GM19372 (cell line): Measurements from ENCODE around the gene BCAS3.
"Not testable (repeated sequence)": the region's sequence is repeated elsewhere in the genome, so short reads cannot be mapped to it uniquely, and the experiment has no call there.

Experiments used
- ATAC-seq: cut with Tn5 transposase; IDR thresholded peaks from one replicate; pipeline ENCODE4 v1.9.1; 2021; ENCODE audit warnings: mild to moderate bottlenecking, low read depth, moderate library complexity; ENCODE audit not compliant: unreplicated experiment

Gene BCAS3

DNA sequence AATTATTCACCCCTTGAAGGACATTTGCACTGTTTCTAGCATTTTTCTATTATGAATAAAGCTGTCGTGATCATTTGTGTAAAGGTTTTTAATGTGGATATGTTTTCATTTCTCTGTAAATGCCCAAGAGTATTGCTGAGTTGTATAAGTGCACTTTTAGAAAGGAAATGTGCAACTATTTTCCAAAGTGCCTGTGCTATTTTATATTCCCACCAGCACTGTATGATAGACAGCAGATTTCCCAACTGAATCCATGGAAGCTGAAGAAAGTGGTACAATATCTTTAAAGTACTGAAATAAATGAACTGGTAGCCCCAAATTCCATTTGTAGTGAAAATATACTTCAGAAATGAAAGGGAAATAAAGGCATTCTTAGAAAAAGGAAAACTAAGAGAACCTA lies 238.4 kb downstream of the BCAS3 start:
- no peak for ATAC-seq

DNA sequence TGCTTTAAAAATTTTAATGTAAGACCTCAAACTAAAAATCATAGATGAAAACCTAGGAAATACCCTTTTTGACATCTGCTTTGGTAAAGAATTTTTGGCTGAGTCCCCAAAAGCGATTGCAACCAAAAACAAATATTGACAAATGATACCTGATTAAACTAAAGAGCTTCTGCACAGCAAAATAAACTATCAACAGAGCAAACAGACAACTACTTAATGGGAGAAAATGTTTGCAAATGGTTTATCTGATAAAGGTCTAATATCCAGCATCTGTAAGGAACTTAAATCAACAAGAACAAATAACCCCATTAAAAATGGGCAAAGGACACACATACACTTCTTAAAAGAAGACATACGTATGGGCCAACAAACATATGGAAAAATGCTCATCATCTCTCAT lies 242.5 kb downstream of the BCAS3 start:
- ATAC-seq: no peak

DNA sequence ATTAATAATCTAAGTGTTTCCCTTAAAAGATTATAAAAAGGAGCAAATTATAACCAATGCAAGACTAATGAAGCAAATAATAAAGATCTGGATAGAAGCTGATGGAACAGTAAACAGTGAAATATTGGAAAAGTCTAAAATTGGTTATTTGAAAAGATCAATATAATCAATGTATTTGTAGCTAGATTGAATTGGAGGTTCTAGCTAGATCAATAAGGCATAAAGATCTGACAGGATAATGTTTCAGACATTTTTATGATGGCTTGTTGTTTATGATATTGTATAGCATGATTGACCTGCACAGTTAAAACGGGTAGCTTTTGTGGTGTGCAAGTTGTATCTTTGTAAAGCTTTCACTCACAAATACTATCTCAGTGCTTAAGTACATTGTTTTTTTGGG lies 245.3 kb downstream of the BCAS3 start:
- ATAC-seq: no peak

DNA sequence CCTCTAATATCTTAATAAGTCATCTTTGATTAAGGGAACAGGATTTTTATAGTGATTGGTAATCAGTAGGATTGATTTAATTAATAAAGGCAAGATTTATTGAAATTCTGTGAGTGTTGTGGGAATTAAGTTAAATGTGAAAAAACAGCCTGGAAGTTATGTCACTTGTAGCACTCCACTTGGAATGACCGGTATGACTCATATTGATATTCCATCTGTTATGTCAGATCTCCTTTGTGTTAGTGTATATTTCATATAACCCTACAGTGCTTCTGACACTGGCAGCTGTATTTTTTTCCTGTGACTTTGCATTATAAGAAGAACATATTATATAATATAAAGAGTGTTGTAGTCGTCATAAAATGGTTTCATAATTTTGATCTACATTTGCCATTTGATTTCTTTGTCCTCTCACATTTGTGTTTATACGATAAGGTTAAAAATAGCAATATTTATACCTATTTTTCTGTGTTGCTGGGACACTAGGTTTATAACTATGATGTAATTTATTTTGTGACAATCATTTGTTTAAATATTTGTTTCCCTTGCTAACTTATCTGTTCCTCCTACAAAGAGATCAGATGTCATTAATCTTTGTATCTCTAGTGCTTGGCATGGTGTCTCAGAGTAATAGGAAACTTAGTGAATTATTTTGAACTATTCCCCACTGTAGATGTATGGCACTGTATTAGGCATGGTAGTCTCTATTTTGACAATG lies 249.0 kb downstream of the BCAS3 start:
- no peak for ATAC-seq

- ATAC-seq: no peak
These were observed 256.1 kb downstream of the BCAS3 start for GRCh38 chr17:60933739-60934138.

DNA sequence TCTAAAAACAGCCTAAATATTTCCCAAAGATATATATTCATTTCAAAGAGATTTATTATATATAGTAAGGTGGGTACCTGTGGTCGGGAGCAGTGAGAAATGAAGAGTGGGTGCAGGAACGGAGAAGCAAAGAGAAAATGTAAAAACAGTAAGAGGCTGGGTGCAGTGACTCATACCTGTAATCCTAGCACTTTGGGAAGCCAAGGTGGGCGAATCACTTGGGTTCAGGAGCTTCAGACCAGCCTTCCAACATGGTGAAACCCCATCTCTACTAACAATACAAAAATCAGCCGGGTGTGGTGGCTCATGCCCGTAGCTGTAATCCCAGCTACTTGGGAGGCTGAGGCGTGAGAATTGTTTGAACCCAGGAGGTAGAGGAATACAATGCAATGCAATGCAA lies 257.1 kb downstream of the BCAS3 start:
- ATAC-seq: no peak

DNA sequence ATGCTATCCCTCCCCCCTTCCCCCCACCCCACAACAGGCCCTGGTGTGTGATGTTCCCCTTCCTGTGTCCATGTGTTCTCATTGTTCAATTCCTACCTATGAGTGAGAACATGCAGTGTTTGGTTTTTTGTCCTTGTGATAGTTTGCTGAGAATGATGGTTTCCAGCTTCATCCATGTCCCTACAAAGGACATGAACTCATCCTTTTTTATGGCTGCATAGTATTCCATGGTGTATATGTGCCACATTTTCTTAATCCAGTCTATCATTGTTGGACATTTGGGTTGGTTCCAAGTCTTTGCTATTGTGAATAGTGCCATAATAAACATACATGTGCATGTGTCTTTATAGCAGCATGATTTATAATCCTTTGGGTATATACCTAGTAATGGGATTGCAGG lies 258.3 kb downstream of the BCAS3 start:
- not testable (repeated sequence) for ATAC-seq

GRCh38 chr17:60939318-60939717 lies 261.7 kb downstream of the BCAS3 start:
- no peak for ATAC-seq

- ATAC-seq: no peak
These were observed 263.4 kb downstream of the BCAS3 start for GRCh38 chr17:60941028-60941427.

- no peak for ATAC-seq
These were observed 263.9 kb downstream of the BCAS3 start for GRCh38 chr17:60941571-60941970.

DNA sequence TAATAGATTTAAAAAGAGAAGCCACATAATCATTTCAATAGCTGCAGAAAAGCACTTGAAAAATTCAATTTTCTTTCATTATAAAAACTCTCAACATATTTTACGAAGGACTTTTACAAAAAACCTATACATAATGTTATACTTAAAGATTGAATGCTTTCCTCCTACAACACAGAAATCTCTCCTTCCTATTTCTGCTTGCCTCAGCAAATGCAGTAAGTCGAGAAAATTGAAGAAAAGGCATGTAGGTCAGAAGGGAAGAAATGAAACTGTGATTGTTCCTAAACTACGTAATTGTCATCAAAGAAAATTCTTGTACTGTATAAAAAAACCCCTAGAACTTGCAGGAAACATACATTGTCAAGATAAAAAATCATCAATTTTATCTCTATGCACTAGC lies 267.1 kb downstream of the BCAS3 start:
- no peak for ATAC-seq

DNA sequence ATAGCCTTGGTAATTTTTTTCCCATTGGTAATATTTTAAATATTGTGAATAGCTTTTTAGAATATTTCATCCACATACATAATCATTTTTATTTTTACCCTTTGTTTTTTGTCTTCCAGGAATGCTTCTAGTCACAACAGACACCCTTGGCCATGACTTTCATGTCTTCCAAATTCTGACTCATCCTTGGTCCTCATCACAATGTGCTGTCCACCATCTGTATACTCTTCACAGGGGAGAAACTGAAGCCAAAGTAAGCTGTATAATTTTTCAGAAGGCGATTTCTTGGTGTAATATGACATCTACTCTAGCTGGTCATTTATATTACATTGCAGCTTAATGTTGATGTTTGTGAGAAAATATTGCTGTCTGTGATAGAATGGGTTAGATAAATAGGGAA lies 269.4 kb downstream of the BCAS3 start:
- ATAC-seq: no peak

GRCh38 chr17:60947543-60947942 lies 269.9 kb downstream of the BCAS3 start:
- no peak for ATAC-seq

GRCh38 chr17:60952747-60953146 lies 275.1 kb downstream of the BCAS3 start:
- no peak for ATAC-seq

DNA sequence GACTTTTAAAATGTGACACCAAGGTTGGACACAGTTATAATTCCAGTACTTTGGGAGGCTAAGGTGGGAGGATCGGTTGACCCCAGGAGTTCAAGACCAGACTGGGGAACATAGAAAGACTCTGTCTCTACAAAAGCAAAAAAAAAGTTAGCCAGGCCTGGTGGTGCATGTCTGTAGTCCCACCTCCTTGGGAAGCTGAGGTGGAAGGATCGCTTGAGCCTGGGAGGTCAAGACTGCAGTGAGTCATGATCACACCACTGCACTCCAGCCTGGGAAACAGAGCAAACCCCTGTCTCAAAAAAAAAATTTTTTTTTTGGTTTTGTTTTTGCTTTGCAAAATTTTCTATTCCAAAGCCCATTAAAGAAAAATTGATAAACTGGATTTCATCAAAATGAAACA lies 281.4 kb downstream of the BCAS3 start:
- no peak for ATAC-seq

DNA sequence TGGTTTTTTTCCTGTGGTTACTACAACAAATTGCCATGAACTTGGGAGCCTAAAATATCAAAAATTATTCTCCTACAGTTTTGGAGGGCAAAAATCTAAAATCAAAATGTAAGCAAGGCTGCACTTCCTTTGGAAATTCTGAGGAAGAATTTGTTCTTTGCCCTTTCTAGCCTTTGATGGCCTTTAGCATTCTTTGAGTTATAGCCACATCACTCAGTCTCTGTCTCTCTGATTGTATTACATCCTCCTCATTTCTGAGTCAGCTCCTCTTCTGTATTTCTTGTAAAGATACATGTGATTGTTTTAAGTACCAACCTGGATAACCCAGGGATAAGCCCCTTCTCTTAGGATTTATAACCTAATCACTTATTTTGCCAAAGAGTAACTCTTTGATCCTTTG lies 282.0 kb downstream of the BCAS3 start:
- no peak for ATAC-seq

GRCh38 chr17:60960398-60961065 lies 282.9 kb downstream of the BCAS3 start:
- no peak for ATAC-seq

DNA sequence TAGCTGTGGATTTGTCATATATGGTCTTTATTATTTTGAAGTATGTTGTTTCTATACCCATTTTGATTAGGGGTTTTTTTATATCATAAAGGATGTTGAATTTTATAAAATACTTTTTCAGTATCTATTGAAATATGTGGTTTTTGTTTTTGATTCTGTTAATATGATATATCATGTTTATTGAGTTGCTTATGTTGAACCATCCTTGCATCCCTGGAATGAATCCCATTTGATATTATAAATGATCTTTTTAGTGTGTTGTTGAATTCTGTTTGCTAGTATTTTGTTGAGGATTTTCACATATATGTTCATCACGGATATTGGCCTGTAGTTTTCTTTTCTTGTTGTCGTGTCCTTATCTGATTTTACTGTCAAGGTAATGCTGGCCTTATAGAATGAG lies 286.5 kb downstream of the BCAS3 start:
- ATAC-seq: no peak

DNA sequence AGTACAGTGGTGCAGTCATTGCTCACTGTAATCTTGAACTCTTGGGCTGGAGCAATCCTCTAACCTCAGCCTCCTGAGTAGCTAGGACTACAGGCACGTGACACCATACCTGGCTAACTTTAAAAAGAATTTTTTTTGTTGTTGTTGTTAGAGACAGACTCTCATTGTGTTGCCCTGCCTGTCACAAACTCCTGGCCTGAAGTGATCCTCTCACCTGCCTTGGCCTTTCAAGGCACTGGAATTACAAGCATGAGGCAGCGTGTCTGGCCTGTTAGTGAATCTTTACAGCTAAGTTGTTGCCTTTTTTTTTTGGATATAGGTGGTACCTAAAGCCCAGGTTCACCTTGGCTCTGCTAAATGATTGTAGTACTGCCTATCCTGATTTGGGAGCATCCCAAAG lies 290.6 kb downstream of the BCAS3 start:
- ATAC-seq: no peak

- ATAC-seq: no peak
These were observed 291.9 kb downstream of the BCAS3 start for GRCh38 chr17:60969500-60970037.

DNA sequence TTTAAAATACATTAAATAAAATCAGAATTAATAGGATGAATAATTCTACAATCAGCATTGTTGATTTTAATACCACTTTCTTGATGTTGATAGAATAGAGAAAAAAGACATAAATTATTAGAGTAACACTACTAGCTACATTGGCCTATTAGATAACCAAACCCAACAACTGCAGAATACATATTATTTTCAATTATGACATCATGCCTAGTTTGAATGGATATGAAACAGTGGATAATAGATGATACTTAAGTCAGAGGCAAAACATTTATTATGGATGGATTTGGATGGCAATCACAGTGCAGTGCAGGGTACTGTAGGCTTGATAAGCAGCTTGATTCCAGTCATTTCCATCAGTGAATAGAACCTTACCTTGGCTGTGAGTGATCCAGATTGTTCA lies 293.1 kb downstream of the BCAS3 start:
- no peak for ATAC-seq
